Skin of body (tissue), 2 donors: ENCODE data around the gene SCAF11. TPM values are rescaled to one million over a fixed set of nuclear protein-coding genes. Genes with fewer than 3 reads are reported as not detected.
"Not testable (repeated sequence)": the region's sequence is repeated elsewhere in the genome, so short reads cannot be mapped to it uniquely, and the experiment has no call there.

ENCODE experiments used
- DNase-seq: peaks from one replicate; lab custom pipeline; 2025; lab: John Stamatoyannopoulos, UW
- total RNA-seq: library from RNA; depleted of rRNA; stranded (reverse); fragments of >200 nt; gene quantifications from one replicate; pipeline ENCODE4 v1.2.3, GENCODE V29; 2014

The SCAF11 gene, protein sequence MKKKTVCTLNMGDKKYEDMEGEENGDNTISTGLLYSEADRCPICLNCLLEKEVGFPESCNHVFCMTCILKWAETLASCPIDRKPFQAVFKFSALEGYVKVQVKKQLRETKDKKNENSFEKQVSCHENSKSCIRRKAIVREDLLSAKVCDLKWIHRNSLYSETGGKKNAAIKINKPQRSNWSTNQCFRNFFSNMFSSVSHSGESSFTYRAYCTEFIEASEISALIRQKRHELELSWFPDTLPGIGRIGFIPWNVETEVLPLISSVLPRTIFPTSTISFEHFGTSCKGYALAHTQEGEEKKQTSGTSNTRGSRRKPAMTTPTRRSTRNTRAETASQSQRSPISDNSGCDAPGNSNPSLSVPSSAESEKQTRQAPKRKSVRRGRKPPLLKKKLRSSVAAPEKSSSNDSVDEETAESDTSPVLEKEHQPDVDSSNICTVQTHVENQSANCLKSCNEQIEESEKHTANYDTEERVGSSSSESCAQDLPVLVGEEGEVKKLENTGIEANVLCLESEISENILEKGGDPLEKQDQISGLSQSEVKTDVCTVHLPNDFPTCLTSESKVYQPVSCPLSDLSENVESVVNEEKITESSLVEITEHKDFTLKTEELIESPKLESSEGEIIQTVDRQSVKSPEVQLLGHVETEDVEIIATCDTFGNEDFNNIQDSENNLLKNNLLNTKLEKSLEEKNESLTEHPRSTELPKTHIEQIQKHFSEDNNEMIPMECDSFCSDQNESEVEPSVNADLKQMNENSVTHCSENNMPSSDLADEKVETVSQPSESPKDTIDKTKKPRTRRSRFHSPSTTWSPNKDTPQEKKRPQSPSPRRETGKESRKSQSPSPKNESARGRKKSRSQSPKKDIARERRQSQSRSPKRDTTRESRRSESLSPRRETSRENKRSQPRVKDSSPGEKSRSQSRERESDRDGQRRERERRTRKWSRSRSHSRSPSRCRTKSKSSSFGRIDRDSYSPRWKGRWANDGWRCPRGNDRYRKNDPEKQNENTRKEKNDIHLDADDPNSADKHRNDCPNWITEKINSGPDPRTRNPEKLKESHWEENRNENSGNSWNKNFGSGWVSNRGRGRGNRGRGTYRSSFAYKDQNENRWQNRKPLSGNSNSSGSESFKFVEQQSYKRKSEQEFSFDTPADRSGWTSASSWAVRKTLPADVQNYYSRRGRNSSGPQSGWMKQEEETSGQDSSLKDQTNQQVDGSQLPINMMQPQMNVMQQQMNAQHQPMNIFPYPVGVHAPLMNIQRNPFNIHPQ (N-terminal part only)
- total RNA-seq, result 123 TPM

DNA sequence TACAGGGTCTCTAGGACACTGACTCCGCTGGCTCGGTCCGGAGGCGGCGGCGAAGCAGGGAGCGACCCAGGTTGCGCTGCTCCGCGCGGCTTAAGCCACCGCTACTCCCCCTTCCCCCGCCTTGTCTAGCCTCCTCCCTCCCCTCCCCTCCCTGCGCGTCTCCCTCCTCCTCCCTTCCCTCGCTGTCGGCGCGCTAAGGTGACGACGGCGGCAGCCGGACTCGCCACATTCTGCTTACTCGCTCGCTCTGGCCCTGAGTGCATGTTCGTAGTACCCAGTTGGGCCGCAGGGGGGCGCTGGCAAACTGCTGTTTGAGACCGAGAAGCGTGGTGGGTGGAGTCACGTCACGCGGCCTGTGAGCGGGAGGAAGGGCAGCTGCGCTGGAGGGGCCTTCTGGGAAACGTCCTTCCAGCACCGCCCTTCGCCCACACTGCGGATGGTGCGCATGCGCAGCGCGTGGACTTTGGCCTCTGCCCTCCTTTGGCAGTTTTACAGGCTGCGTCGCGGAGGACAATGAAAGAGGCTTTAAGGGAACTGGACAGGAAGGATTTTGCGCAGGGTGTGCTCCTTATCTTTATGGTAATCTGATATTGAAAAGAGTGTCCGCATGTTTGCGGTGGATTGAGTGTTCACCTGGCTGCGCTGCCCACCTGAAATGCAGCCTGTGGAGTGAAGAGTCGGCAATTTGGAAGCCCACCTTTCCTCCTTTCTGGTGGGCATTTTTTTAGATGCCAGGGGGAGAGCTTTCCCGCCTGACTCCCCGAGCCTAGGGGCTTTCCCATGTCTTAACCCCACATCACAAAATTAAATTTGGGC lies at the start of gene SCAF11:
Gene SCAF11, minus strand, starts transcription at position 107 of the 816 bp plus-strand sequence. CDS start 26,407 bp downstream, outside the sequence.
- peak; percentile 100 for DNase-seq

DNA sequence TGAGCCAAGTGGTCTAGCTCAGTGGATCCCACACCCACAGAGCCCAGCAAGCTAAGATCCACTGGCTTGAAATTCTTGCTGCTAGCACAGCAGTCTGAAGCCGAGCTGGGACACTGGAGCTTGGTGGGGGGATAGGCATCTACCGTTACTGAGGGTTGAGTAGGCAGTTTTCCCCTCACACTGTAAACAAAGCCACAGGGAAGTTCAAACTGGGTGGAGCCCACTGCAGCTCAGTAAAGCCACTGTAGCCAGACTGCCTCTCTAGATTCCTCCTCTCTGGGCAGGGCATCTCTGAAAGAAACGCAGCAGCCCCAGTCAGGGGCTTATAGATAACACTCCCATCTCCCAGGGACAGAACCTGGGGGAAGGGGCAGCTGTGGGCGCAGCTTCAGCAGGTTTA lies 46.7 kb upstream of the SCAF11 start:
- DNase-seq, result not testable (repeated sequence)

DNA sequence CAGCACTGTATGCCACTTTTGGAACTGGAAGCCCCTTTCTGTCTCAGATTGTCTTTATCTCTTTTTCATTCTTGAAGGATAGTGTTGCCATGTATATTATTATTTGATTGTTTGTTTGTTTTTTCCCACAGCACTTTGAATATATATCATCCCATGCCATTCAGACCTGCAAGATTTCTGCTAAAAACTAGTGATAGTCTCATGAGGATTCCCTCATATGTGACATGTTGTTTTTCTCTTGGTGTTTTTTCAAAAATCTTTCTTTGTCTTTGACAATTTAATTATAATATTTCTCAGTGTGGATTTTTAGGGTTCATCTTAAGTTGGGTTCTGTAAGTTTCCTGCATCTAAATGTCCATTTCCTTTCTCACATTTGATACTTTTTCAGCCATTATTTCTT lies 36.8 kb upstream of the SCAF11 start:
- DNase-seq, result no peak

DNA sequence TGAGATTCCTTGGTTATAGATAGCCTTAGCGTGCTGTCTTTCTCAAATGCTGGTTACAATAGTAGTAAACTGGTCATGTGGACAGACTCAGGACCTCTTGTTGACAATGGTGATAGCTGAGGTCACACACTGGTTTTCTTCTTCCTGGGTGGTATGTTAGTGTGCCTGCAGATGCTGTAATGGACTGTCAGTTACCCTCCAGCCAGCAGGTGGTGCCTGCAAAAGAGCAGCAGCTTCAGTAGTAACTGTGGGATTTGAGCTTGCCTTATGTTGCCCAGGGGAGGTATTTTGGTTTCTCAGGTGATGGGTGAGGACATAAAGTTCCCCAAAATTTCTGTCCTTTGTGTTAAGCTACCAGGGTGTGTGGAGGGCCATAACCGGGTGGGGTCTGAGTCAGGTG lies 33.7 kb upstream of the SCAF11 start:
- DNase-seq, result no peak

DNA sequence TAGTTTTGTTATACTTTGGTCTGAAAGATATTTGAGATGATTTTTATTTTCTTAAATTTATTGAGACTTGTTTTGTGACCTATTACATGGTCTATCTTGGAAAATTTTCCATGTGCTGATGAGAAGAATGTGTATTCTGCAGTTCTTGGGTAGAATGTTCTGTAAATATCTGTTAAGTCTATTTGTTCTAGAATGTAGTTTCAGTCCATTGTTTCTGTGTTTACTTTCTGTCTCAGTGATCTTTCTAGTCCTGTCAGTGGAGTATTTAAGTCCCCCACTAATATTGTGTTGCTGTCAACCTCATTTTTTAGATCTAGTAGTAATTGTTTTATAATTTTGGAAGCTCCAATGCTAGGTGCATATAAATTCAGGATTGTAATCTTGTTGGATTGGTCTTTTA lies 30.4 kb upstream of the SCAF11 start:
- DNase-seq, result no peak

DNA sequence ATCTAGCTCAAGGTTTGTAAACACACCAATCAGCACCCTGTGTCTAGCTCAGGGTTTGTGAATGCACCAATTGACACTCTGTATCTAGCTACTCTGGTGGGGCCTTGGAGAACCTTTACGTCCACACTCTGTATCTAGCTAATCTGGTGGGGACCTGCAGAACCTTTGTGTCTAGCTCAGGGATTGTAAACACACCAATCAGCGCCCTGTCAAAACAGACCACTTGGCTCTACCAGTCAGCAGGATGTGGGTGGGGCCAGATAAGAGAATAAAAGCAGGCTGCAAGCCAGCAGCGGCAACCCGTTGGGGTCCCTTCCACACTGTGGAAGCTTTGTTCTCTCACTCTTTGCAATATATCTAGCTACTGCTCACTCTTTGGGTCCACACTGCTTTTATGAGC lies 28.3 kb upstream of the SCAF11 start:
- not testable (repeated sequence) for DNase-seq

DNA sequence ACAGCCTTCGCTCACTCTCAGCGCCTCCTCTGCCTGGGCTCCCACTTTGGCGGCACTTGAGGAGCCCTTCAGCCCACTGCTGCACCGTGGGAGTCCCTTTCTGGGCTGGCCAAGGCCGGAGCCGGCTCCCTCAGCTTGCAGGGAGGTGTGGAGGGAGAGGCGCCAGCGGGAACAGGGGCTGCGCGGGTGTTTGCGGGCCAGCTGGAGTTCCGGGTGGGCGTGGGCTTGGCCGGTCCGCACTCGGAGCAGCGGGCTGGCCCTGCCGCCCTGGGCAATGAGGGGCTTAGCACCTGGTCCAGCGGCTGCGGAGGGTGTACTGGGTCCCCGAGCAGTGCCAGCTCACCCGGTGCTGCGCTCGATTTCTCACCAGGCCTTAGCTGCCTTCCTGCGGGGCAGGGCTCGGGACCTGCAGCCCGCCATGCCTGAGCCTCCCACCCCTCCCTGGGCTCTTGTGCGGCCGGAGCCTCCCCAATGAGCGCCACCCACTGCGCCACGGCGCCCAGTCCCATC lies 27.5 kb upstream of the SCAF11 start:
- not testable (repeated sequence) for DNase-seq

DNA sequence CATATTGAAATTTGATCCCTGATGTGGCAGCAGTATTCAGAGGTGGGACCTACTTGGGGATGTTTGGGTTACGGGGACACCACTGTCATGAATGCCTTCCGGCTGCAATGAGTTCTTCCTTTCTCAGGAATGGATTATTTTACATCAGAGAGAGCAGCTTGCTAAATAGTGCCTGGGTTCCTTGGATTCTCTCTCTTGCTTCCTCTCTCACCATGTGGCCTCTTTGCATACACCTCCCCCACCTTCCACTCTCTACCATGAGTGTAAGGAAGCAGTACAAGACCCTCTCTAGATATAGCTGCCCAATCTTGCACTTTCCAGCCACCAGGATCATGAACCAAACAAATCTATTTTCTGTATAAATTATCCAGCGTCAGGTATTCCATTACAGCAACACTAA lies 15.4 kb upstream of the SCAF11 start:
- no peak for DNase-seq

DNA sequence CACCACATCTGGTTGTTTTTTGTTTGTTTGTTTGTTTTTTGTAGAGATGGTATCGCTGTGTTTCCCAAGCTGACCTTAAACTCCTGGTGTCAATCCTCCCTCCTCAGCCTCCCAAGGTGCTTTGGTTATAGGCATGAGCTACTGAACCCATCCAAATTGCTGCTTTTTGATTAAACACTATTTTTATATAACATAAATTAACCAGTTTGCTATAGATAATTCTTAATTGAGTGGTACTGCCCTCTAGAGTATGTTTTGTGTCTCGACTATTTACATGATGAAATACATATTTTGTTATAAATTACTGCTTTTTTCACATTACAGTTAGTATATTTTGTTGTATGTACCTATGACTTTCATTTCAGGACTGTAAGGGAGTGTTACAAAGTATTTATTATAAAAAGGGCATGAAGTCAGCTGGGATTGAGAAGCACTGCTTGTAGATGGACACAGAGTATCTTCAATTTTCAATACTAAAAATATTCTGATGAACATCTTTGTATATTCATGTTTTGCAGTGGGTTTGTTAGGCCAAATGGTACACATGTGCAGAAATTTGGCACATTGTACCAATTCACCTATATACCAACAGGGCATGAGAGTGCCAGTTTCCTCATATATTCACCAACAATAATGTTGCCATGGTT lies 14.9 kb upstream of the SCAF11 start:
- no peak for DNase-seq

DNA sequence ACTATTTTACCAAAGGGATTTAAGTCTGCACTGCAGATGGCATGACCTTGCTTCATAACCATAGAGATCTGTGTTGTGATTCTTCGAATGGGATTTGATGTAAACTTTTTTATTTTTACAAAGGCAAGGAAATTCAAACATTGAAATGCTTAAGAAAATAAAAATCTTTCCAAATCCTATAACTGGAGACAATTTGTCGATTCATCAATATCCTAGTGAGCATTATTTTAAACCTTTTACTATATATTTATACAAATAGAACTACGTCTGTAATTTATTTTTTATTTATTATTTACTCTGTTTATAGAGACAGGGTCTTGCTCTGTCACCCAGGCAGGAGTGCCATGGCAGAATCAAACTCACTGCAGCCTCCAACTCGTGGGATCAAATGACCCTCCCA lies 14.3 kb upstream of the SCAF11 start:
- DNase-seq, result no peak

DNA sequence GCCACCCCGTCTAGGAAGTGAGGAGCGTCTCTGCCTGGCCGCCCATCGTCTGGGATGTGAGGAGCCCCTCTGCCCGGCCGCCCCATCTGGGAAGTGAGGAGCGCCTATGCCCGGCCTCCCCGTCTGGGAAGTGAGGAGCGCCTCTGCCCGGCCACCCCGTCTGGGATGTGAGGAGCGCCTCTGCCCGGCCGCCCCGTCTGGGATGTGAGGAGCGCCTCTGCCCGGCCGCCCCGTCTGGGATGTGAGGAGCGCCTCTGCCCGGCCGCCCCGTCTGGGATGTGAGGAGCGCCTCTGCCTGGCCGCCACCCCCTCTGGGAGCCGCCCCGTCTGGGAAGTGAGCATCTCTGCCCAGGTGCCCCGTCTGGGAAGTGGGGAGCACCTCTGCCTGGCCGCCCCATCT lies 9.7 kb upstream of the SCAF11 start:
- DNase-seq, result not testable (repeated sequence)

DNA sequence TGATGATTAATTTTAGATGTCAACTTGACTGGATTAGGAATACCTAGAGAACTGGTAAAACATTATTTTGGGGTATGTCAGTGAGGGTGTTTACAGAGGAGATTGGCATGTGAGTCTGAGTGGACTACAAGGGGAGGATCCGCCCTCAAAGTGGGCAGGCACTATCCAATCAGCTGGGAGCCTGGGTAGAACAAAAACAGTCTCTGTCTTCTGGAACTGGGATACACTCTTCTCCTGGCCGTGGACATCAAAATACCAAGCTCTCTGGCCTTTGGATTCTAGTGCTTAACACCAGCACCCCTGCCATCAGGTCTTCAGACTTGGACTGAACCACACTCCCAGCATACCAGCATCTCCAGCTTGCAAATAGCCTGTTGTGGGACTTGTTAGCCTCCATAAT lies 4.4 kb upstream of the SCAF11 start:
- DNase-seq, result no peak

DNA sequence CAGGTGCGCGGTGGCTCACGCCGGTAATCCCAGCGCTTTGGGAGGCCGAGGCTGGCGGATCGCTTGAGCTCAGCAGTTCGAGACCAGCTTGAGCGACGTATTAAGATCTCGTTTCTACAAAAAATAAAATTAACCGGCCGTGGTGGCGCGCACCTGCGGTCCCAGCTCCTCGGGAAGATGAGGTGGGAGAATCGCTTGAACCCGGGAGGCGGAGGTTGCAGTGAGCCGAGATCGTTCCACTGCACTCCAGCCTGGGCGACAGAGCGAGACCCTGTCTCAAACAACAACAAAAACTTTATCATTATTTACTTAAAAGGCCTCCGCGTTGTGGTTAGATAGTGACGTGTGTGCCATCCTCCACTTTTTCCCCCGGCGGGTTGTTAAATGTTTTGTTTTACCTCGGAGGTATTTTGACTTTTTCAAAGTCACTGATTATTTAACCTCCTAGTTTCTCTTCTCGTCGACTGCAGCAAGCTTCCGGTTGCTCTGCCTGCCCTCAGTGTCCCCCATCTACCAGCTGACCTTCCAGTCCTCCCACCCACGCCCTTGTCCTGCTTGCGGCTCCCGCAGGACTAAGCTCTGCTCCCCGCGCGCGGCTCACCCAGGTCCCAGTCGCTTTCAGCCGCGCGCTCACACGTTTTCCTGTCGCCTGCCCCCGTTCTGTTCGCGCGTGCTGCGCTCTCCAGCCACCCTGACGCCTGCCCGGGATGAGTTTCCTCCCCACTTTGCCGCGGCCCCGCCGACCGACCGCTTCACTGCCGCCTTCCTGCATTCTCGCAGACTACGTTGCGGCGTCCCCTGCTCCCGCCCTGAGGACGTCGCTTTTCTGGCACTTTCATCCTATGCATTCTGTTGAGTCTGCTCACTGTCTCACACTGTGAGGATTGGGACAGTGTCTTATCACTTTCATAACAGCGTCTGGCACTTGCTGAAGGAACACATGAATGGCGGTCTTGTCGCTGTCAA lies 1.2 kb upstream of the SCAF11 start:
- peak; percentile 69 for DNase-seq

DNA sequence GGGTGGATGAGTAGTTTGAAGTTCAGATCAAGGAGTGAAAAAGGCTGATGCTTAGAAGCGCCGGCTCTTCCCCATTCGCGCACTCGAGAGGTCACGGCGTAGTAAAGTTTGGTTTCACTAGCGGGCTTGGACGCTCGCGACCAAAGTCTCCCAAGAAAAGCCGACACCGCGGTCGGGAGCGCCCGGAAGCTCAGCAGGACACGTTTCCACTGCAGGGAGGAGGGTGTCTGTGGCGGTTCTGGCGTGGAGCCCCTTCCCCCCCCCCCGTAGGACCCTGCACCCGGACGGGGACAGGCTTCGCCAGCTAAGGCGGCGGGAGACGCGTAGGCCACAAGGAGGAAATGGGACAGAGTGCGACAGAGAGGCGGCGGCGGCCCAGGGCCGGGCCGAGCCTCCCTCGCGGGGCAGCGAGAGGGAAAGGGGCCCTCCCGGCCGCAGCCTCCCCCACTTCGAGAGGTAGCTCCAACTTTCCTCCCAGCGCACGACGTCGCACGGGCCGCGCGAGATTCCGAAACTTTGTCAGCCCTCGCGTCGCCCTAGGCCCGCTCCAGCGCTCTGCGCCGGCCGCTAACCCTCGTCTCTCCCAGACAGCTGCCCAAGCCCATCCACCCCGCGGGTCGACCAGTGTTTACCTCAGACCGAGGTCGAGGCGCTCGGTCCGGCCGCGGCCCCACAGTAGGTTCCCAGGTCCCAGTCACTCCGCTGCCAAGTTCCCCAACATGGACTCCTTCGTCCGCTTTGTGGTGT lies 480 bp downstream of the SCAF11 start:
- DNase-seq, result peak; percentile 81

DNA sequence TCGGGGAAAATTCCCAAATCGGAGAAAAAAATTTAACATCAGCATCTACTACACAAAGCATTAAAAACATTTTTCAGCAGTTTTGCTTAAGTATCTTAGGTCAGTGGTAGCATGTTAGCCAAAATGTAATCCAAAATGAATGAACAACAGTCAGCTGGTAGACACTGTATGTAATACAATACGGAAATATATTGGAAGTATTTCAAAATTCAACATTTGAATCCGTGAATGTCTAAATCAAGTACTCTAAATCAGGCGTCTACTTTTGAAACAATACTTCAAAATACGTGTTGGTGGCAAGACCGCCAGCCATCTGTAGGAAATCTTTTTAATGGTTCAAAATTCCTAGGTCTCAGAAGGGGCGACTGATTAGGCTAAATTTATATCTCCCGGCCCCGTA lies 1.1 kb downstream of the SCAF11 start:
- DNase-seq, result no peak

DNA sequence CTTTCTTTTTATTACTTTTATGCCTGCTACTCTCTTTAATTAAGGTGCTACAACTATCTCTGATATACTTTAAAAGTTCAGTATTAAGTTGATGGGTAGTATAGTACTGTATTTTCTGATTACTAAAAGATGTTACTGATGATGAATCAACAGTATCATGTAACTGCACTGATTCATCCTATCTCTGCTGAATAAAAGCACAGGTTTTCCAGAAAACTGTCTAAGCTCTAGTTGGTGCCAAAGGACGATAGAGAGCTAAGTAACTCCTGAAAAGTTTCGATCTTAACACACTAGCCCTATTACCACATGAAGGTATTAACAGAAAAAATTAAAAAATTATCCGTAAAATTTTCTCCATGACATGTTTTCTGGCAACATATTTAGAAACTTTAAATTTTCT lies 2.1 kb downstream of the SCAF11 start:
- DNase-seq, result no peak

DNA sequence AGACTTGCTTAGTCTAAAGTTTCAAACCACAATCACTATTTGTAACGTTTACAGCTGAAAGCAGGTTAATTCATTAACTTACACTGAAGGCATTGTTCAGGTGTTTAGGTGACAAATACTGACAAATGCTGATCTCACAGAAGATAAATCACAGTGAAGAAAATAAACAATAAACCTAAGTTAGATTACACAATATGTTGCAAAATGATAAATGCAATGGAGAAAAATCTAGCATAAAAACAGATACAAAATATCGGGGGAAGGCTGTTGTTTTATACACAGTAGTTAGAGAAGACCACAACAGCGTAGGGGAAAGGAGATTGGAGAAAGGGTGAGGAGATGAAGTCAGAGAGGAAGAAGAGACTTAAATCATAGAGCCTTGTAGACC lies 3.0 kb downstream of the SCAF11 start:
- no peak for DNase-seq

DNA sequence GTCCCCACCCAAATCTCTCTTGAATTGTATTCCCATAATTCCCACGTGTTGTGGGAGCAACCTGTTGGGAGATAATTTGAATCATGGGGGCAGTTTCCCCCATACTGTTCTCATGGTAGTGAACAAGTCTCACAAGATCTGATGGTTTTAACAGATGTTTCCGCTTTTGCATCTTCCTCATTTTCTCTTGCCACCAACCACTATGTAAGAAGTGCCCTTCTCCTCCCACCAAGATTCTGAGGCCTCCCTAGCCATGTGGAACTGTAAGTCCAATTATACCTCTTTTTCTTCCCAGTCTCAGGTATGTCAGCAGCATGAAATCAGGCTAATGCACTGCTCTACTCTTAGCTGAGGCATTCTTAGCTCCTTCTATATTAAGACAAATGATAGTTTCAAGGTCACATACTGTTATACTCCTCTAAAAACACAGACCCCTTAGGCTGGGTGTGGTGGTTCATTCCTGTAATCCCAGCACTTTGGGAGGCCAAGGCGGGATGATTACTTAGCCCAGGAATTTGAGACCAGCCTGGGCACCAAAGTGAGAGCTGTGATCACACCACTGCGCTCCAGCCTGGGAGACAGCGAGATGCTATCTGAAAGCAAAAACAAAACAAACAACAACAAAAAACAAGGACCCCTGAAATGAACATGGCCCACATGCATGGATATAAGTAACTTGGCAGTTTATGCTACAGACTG lies 3.6 kb downstream of the SCAF11 start:
- no peak for DNase-seq
